ENCODE measurements around the gene GLIS1. TPM values are rescaled to one million over a fixed set of nuclear protein-coding genes. Genes with fewer than 3 reads are reported as not detected.
A peak's percentile ranks its signal among the peaks of the same experiment; 100 is the strongest.

GLIS1 gene
- total and polyA plus RNA-seq, 10 of the 15 experiments (the other 5 are each of a cell fraction or from before 2014, with no cell fraction given): not detected

DNA sequence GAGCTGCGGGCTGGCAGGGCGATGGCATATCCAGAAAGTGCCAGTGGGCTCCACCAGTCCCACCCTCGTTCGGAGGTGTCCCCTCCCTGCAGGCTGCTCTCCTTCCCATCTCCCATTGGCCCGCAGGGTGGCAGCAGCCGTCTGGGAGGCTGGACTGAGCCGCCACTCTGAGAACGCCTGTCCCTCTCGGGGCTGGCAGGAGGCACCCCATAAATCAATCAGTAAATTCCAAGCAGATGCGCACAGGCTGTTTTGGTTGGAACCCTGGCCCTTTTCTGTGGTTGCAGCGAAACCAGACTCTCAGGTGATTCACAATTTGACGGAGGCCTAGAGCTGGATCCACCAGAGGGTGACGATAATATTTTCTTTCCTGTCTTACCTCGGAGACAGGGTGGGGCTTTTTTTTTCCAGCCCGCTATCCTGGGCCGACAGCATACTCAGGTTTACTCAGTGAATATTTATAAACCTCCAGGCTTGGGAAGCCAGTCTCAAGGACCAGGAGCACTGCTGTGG is 99.7 kb downstream of the GLIS1 start:
- H3K27me3 ChIP-seq (replicated peaks in 1 of 2; ENCODE audit: control insufficient read depth in 2 of 2, insufficient read depth in 2 of 2, low read length in 1 of 2): peaks cover 0 to 3% of the 10 kb centered on the region in 2 experiments; a peak in 1 of 4 replicates
- WGBS (ENCODE audit: insufficient coverage, insufficient replicate concordance, low lambda C conversion rate, missing lambda C conversion rate): 23% methylated on average over 16 of the region's 16 CpGs
- H3K4me3 ChIP-seq: no peak overlapping the region
- H3K4me2 ChIP-seq (ENCODE audit: control insufficient read depth, insufficient read depth): no peak overlapping the region
- SMC1A ChIA-PET (ENCODE audit: uncharacterized antibody, unreplicated experiment): no interaction called here
- H3K4me1 ChIP-seq (ENCODE audit: control insufficient read depth, insufficient read depth, low read length): no peaks in the 10 kb centered on the region
- no peak overlapping the region for H3K27ac ChIP-seq (ENCODE audit: control insufficient read depth, insufficient read depth)
- TF ChIP-seq CHD2 (IDR thresholded peaks at IDR 0.05; ENCODE audit: borderline replicate concordance, low read depth, low read length): no peak
- TF ChIP-seq LARP7 (IDR thresholded peaks at IDR 0.05): no peak
- TF ChIP-seq, protein P1, sequence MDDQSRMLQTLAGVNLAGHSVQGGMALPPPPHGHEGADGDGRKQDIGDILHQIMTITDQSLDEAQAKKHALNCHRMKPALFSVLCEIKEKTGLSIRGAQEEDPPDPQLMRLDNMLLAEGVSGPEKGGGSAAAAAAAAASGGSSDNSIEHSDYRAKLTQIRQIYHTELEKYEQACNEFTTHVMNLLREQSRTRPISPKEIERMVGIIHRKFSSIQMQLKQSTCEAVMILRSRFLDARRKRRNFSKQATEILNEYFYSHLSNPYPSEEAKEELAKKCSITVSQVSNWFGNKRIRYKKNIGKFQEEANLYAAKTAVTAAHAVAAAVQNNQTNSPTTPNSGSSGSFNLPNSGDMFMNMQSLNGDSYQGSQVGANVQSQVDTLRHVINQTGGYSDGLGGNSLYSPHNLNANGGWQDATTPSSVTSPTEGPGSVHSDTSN (IDR thresholded peaks at IDR 0.05; ENCODE audit: insufficient replicate concordance, low read depth, low read length): no peak
- no peak for TF ChIP-seq EGR1 (IDR thresholded peaks at IDR 0.05; ENCODE audit: borderline replicate concordance in 1 of 2, low read depth in 2 of 2, low read length in 2 of 2)
- no peak for TF ChIP-seq BMI1 (IDR thresholded peaks at IDR 0.05; ENCODE audit: borderline replicate concordance)
- no peak for TF ChIP-seq PAX5 (IDR thresholded peaks at IDR 0.05; ENCODE audit: borderline replicate concordance, low read depth, low read length)
- no peak for TF ChIP-seq BACH1 (IDR thresholded peaks at IDR 0.05; ENCODE audit: borderline replicate concordance)
- POLR2A ChIA-PET: no interaction called here
- FAIRE-seq (no peak), ATAC-seq (peak; percentile 53), DNase-seq (ENCODE audit: low read depth, low spot score) (no peak)
- H3K36me3 ChIP-seq (ENCODE audit: control insufficient read depth in 2 of 2, insufficient read depth in 2 of 2, low read length in 1 of 2): no peaks in the 10 kb centered on the region
- in situ Hi-C loops (cut with MboI): no loop called here
- H2AFZ ChIP-seq (ENCODE audit: control insufficient read depth, low read depth, low read length): no peak overlapping the region
- no TSS peak for BruUV-seq (replicated peaks)
- intact Hi-C loops (cut with micrococcal nuclease; ENCODE audit: unreplicated experiment): no loop called here
- H3K9me3 ChIP-seq (replicated peaks; ENCODE audit: control insufficient read depth, insufficient read depth, low read length): no peaks in the 10 kb centered on the region
- RAD21 ChIA-PET (ENCODE audit: unreplicated experiment): no interaction called here
- no peaks in the 10 kb centered on the region for H4K20me1 ChIP-seq (ENCODE audit: control insufficient read depth, insufficient read depth)
- CTCF ChIA-PET: no interaction called here
- H3K79me2 ChIP-seq (ENCODE audit: control insufficient read depth, insufficient read depth, low read length): no peaks in the 10 kb centered on the region
- no peak overlapping the region for H3K9ac ChIP-seq (ENCODE audit: control insufficient read depth, insufficient read depth, low read length)

Measured in GM12878 (cell line).